ENCODE measurements around the gene HSF4.

GRCh38 chr16:67137605-67138004 lies 26.9 kb upstream of the HSF4 start:
- TF ChIP-seq POLR2AphosphoS5 (IDR thresholded peaks at IDR 0.05; ENCODE audit: borderline replicate concordance, low read depth, low read length) (no peak), EZH2 (IDR thresholded peaks at IDR 0.05) (no peak), FOXP2 (optimal IDR thresholded peaks at IDR 0.05; ENCODE audit: control extremely low read depth, extremely low read length, insufficient read depth) (no peak)

Measured in SK-N-MC (cell line).